Memory B cell (primary cell): ENCODE data around the gene NUAK2.
"Not testable (repeated sequence)": the region's sequence is repeated elsewhere in the genome, so short reads cannot be mapped to it uniquely, and the experiment has no call there.

Source experiments
- ATAC-seq: fragments of 150-1000 bp; cut with Tn5 transposase; 2 replicates; pipeline ENCODE4 v1.10.0; 2021; ENCODE audit warnings: low read depth, mild to moderate bottlenecking, moderate library complexity
- DNase-seq, 2 donors: peaks; one replicate each; pipeline ENCODE4 v3.0.0; 2022; ENCODE audit warnings: low spot score in 2 of 2
- H3K27ac Mint-ChIP-seq: one replicate; pipeline ENCODE4 v1.8.0; 2022; ENCODE audit warnings: mild to moderate bottlenecking, moderate library complexity, mixed read lengths
- H3K27me3 Mint-ChIP-seq: one replicate; pipeline ENCODE4 v1.8.0; 2022; ENCODE audit warnings: mixed read lengths
- H3K36me3 Mint-ChIP-seq: one replicate; pipeline ENCODE4 v1.8.0; 2022; ENCODE audit warnings: mild to moderate bottlenecking, mixed read lengths
- H3K4me1 Mint-ChIP-seq: one replicate; pipeline ENCODE4 v1.8.0; 2022; ENCODE audit warnings: mixed read lengths
- H3K4me3 Mint-ChIP-seq: one replicate; pipeline ENCODE4 v1.8.0; 2022; ENCODE audit warnings: mild to moderate bottlenecking, moderate library complexity, mixed read lengths
- H3K9me3 Mint-ChIP-seq: one replicate; pipeline ENCODE4 v1.8.0; 2022; ENCODE audit warnings: mixed read lengths

Gene NUAK2

GRCh38 chr1:205287767-205288559, 33.6 kb downstream of the NUAK2 start:
- no peaks in the 10 kb centered on the region for H3K27me3 Mint-ChIP-seq
- no peaks in the 10 kb centered on the region for H3K9me3 Mint-ChIP-seq
- H3K4me1 Mint-ChIP-seq: peaks cover 70% of the 10 kb centered on the region
- peak overlapping the region; percentile 97 for H3K27ac Mint-ChIP-seq
- no peaks in the 10 kb centered on the region for H3K36me3 Mint-ChIP-seq
- H3K4me3 Mint-ChIP-seq: peak overlapping the region; percentile 38
- peak; percentile 70 to 87 for DNase-seq
- peak; percentile 77 for ATAC-seq

DNA sequence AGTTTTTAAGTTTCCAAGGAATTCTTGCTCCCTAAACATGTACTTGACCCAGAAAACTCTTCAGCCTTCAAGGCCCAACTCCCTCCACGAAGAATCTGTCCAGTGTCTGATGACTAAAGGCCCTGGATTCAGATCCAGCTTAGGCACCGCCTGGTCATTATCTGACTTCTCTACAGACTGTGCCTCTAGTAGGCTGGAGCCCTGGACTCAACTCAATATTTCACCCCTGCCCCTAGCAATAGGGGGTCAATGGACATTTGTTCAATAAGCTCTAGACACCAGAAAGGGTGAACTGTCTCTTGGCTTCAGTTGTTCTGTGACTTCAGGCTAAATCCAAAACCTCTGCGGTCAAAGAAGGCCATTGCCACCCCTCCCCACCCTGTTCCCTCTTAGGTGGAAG, 34.5 kb downstream of the NUAK2 start:
- no peaks in the 10 kb centered on the region for H3K27me3 Mint-ChIP-seq
- H3K27ac Mint-ChIP-seq: peak overlapping the region; percentile 97
- ATAC-seq (no peak), DNase-seq (no peak)
- H3K36me3 Mint-ChIP-seq: no peaks in the 10 kb centered on the region
- H3K9me3 Mint-ChIP-seq: no peaks in the 10 kb centered on the region
- peaks cover 74% of the 10 kb centered on the region for H3K4me1 Mint-ChIP-seq
- peak overlapping the region; percentile 32 for H3K4me3 Mint-ChIP-seq

DNA sequence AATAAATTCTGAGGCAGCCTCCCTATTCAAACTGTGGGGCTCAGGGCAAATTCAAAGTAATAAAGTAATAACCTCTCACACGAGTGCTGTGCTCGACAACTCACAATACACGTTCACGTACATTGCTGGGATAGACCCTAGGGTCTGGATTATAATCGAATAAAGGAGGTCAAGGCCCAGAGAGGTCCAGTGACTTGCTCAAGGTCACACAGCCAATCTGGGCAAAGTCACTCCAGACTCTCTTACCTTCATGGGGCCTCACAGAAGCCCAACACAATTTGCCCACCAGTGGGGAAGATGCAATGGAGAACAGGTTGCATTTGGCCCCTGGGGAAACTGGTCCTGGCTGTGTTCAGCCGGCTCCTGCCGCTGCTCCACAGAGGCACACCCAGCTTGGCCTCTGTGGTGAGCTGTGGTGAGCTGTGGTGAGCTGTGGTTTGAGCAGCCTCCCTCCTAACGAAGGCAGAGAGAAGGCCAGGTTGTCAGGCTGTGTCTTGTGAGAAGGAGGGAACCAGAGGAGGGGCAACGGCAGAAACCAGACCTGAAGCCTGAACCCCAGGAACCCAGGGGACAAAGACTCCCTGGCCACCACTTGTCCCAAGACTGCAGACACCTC, 35.1 kb downstream of the NUAK2 start:
- Mint-ChIP-seq H3K4me1 (peaks cover 69% of the 10 kb centered on the region), H3K4me3 (peak overlapping the region; percentile 78), H3K9me3 (no peaks in the 10 kb centered on the region), H3K27me3 (no peaks in the 10 kb centered on the region), H3K36me3 (no peaks in the 10 kb centered on the region), H3K27ac (peak overlapping the region; percentile 97)
- DNase-seq (peak; percentile 34 to 47), ATAC-seq (peak; percentile 6)

GRCh38 chr1:205285381-205286101, 36.0 kb downstream of the NUAK2 start:
- Mint-ChIP-seq H3K27me3 (no peaks in the 10 kb centered on the region), H3K4me3 (peak overlapping the region; percentile 78), H3K9me3 (no peaks in the 10 kb centered on the region), H3K27ac (peak overlapping the region; percentile 97), H3K4me1 (peaks cover 69% of the 10 kb centered on the region), H3K36me3 (no peaks in the 10 kb centered on the region)
- ATAC-seq (peak; percentile 28), DNase-seq (peak; percentile 31 to 40)

GRCh38 chr1:205284420-205285144, 37.0 kb downstream of the NUAK2 start:
- Mint-ChIP-seq H3K4me1 (peaks cover 69% of the 10 kb centered on the region), H3K36me3 (no peaks in the 10 kb centered on the region), H3K27me3 (no peaks in the 10 kb centered on the region), H3K4me3 (peak overlapping the region; percentile 78), H3K9me3 (no peaks in the 10 kb centered on the region), H3K27ac (peak overlapping the region; percentile 97)
- DNase-seq (peak; percentile 56 to 58), ATAC-seq (peak; percentile 28)

DNA sequence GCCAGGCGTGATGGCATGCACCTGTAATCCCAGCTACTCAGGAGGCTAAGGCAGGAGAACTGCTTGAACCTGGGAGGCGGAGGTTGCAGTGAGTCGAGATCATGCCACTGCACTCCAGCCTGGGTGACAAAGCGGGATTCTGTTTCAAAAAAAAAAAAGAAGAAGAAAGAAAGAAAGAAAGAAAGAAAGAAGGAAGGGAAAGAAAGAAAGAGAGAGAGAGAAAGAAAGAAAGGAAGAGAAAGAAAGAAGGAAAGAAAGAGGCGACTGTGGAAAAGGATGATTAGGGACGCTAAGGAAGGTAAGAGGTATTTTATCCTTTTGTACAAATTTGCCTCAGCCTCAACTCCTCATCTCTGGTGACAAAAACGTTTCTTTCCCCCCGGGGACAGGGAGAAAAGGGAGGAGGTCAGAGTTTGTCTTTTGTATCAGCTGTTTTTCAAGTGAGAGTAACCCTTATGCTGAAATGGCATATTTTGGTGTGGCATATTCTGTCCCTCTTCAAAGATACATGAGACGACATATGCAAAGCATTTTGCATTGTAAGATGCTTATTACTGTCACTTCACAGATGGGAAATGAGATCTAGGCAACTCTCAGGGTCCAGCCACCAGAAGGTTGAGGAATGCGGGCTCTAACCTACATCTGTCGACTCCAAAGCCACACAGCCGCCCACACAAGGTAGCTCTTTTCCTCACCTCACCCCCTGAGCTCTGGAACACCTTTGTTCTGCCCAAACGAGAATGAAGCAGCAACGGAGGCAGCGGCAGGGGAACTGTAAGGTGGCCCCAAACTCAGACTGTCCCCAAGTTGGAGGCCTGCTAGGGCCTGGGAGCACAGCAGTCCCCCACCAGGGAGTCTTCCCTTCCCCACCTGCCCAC, 38.0 kb downstream of the NUAK2 start:
- Mint-ChIP-seq H3K4me1 (peaks cover 74% of the 10 kb centered on the region), H3K27ac (peak overlapping the region; percentile 90), H3K27me3 (no peaks in the 10 kb centered on the region), H3K4me3 (peak overlapping the region; percentile 61), H3K36me3 (no peaks in the 10 kb centered on the region), H3K9me3 (no peaks in the 10 kb centered on the region)
- ATAC-seq (no peak), DNase-seq (no peak)

DNA sequence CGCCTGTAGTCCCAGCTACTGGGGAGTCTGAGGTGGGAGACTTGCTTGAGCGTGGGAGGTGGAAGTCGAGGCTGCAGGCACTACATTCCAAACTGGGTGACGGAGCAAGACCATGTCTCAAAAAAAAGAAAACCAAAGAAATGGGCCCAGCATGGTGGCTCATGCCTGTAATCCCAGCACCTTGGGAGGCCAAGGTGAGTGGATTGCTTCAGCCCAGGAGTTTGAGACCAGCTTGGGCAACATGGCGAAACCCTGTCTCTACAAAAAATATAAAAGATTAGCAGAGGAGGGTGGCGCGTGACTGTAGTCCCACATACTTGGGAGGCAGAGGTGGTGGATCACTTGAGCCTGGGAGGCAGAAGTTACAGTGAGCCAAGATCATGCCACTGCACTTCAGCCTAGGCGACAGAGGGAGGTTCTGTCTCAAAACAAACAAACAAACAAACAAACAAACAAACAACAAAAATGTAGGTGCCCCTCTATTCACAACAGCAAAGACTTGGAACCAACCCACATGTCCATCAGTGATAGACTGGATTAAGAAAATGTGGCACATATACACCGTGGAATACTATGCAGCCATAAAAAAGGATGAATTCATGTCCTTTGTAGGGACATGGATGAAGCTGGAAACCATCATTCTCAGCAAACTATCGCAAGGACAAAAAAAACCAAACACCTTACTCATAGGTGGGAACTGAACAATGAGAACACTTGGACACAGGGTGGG, 40.7 kb downstream of the NUAK2 start:
- H3K36me3 Mint-ChIP-seq, H3K27me3 Mint-ChIP-seq, H3K9me3 Mint-ChIP-seq, DNase-seq, ATAC-seq: not testable (repeated sequence)
- H3K4me1 Mint-ChIP-seq: peaks cover 59% of the 10 kb centered on the region
- H3K4me3 Mint-ChIP-seq: peak overlapping the region; percentile 22
- peak overlapping the region; percentile 92 for H3K27ac Mint-ChIP-seq

- ATAC-seq: peak; percentile 78
- Mint-ChIP-seq H3K27me3 (no peaks in the 10 kb centered on the region), H3K36me3 (no peaks in the 10 kb centered on the region), H3K9me3 (no peaks in the 10 kb centered on the region), H3K27ac (peak overlapping the region; percentile 92), H3K4me1 (peaks cover 57% of the 10 kb centered on the region), H3K4me3 (peak overlapping the region; percentile 22)
- DNase-seq: peak; percentile 32 to 45
Measured at GRCh38 chr1:205279986-205280385, 41.6 kb downstream of the NUAK2 start.

DNA sequence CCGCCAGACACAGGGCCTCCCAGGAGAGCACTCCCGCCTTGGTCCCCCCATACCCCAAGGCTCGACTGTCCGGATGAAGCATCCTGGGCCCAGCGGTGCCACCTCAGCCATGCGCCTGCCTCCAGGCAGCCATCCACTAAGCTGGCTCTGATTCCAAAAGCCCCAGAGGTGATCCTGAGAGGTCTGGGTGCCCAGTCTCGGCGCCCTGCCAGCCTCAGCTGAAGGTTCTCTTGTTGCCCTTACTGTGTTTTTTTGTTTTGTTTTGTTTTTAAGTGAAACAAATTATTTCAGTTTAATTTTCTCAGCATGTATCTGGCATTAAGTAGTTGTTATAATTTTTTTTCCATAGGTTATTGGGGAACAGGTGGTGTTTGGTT, 44.9 kb downstream of the NUAK2 start:
- DNase-seq: no peak
- Mint-ChIP-seq H3K36me3 (no peaks in the 10 kb centered on the region), H3K27me3 (no peaks in the 10 kb centered on the region), H3K4me1 (peaks cover 39% of the 10 kb centered on the region), H3K27ac (no peak overlapping the region), H3K4me3 (no peak overlapping the region), H3K9me3 (no peaks in the 10 kb centered on the region)
- no peak for ATAC-seq

- Mint-ChIP-seq H3K9me3 (no peaks in the 10 kb centered on the region), H3K27ac (no peak overlapping the region), H3K27me3 (no peaks in the 10 kb centered on the region), H3K4me1 (peaks cover 39% of the 10 kb centered on the region), H3K4me3 (no peak overlapping the region), H3K36me3 (no peaks in the 10 kb centered on the region)
- no peak for ATAC-seq
- no peak for DNase-seq
Measured at GRCh38 chr1:205275916-205276688, 45.4 kb downstream of the NUAK2 start.

GRCh38 chr1:205275133-205275532, 46.4 kb downstream of the NUAK2 start:
- H3K9me3 Mint-ChIP-seq: no peaks in the 10 kb centered on the region
- peak; percentile 62 for ATAC-seq
- peak overlapping the region; percentile 8 for H3K4me3 Mint-ChIP-seq
- DNase-seq: no peak
- no peaks in the 10 kb centered on the region for H3K36me3 Mint-ChIP-seq
- H3K27me3 Mint-ChIP-seq: no peaks in the 10 kb centered on the region
- peaks cover 33% of the 10 kb centered on the region for H3K4me1 Mint-ChIP-seq
- H3K27ac Mint-ChIP-seq: peak overlapping the region; percentile 28

- H3K27me3 Mint-ChIP-seq: no peaks in the 10 kb centered on the region
- peaks cover 28% of the 10 kb centered on the region for H3K4me1 Mint-ChIP-seq
- DNase-seq (no peak), ATAC-seq (peak; percentile 14)
- H3K9me3 Mint-ChIP-seq: no peaks in the 10 kb centered on the region
- H3K36me3 Mint-ChIP-seq: no peaks in the 10 kb centered on the region
- H3K4me3 Mint-ChIP-seq: peak overlapping the region; percentile 34
- peak overlapping the region; percentile 24 for H3K27ac Mint-ChIP-seq
Measured at GRCh38 chr1:205274041-205274691, 47.4 kb downstream of the NUAK2 start.
